Activated T-helper 1 cell treated with Interleukin-2 at 50 U/mL for 16 hours (primary cell): Measurements from ENCODE around the gene TSPAN3.

Experiments
- DNase-seq: peaks from one replicate; pipeline ENCODE4 v3.0.0-alpha.2; 2020; ENCODE audit warnings: low read depth

Gene TSPAN3

DNA sequence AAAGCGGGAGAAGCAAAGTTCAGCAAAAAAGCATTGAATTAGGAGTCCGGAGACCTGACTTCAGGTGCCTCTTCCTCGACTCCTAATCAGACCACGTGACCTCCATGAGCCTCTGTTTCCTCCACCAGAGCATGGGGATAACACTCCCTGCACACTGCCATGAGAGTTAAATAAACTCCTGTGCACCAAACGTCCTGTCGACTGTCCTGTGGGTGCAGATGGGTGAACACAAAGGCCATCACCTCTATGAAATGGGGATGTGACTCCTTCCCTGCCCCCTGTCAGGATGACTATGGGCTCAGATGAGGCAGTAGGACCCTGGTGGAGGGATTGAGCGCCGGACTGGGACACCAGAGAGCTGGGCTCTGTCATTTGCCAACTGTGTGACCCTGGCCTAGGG lies 13.5 kb upstream of the TSPAN3 start:
- DNase-seq, result no peak

DNA sequence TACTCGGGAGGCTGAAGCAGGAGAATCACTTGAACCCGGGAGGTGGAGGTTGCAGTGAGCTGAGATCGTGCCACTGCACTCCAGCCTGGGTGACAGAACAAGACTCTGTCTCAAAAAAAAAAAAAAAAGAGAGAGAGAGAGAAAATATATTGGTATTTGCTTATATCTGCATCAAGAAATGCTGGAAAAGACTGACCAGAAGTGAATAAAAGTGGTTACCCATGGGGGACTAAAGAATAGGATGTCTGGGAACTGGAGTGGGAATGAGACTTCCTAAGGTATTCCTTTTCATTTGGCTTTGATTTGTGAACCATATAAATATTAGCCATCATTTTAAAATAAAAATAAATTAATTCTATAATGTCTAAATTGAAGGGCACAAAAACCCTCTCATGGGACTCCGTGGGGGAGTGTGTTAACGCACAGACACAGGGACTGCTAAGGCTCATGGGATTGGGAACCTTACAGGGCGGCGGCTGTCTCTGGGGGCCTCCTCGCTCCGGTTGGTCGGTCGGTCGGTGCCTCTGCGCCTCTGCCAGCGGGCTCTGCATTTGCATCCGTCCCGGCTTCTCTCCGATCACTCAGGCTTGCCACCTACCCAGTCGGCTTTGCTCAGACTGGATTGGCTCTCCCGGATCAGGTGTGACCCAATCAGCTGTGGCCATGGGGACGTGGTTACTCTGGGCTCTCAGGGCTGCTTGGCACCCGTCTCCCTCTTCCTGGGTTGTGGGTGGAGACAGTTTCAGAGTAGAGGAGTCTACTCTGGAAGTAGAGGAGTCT lies 12.7 kb upstream of the TSPAN3 start:
- peak; percentile 30 for DNase-seq

DNA sequence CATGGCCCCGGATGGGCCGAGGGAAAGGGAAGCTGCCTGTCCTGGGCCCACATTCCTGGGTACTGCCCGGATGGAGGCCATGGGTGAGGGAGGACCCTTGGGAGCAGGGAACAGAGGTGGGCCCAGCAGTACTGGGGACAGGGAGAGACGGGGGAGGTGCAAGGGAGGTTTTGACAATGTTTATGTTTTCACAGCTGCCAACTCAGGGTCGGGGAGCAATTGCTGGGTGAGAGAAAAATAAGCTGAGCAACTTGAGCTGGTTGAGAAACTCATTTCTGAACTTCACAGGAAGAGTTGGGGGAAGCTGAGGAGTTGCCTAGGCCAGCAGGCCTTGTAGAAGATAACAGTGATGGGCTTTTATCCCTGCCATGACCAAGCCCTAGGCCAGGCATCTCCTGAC lies 11.1 kb upstream of the TSPAN3 start:
- DNase-seq, result no peak

DNA sequence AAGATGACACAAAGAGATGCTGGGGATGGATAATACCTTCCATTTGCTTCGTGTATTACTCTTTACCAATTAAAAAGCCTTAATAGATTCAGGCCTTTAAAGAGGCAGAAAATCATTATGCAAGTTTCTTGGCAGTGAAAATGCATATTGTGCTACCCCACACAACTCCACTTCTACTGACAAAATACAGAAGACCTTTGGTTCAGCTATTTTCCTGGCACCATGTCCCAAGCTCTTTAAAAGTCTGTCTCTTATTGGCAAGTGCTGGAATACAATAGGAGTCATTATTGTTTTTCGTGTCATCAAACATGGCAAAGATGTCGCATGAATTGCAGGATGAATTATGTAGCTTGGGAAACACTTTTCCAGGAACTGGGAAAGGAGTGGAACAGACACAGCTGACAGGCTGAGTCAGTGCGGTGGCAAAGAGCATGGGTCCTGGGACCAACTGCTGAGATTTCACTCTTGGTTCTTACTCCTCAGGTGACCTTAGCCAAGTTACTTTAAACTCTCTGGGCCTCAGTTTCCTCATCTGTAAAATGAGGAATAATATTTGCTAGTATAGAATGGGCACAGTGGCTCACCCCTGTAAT lies 5.5 kb upstream of the TSPAN3 start:
- DNase-seq, result no peak

DNA sequence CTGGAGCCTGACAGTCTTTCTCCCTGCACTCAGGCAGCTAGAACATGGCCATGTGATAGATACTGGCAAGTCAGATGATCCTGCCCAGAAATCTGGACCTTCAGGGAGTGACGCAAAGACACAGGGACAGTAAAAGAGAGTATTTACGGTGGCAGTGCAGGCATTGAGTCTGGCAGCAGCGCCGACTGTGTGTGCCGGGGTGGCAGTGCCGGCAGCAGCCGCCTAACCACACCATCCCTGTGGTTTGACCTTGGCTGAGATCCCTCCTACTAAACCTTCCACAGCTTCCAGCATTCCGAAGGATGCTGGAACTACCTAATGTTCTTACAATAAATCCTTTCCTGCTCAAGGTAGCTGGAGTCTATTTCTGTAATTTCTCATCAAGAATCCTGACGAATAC lies 4.6 kb upstream of the TSPAN3 start:
- DNase-seq, result no peak

DNA sequence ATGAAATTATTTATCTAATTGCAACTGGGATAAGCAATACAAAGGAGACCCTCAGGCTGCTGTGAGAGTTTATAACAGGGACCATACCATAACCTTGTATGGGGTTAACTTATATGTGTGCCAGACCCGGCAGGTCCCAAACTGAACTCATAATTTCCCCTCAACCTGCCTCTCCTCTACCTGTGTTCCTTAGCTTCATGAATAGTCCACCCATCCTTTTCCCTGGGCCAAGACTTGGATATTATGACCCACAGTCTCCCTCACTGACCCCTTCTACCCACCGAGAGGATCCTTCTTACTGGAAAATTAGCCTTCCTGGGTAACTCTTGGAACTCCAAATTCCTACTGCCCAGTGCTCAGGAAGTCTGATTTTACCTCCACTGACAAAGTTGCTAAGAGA lies 3.4 kb upstream of the TSPAN3 start:
- no peak for DNase-seq

DNA sequence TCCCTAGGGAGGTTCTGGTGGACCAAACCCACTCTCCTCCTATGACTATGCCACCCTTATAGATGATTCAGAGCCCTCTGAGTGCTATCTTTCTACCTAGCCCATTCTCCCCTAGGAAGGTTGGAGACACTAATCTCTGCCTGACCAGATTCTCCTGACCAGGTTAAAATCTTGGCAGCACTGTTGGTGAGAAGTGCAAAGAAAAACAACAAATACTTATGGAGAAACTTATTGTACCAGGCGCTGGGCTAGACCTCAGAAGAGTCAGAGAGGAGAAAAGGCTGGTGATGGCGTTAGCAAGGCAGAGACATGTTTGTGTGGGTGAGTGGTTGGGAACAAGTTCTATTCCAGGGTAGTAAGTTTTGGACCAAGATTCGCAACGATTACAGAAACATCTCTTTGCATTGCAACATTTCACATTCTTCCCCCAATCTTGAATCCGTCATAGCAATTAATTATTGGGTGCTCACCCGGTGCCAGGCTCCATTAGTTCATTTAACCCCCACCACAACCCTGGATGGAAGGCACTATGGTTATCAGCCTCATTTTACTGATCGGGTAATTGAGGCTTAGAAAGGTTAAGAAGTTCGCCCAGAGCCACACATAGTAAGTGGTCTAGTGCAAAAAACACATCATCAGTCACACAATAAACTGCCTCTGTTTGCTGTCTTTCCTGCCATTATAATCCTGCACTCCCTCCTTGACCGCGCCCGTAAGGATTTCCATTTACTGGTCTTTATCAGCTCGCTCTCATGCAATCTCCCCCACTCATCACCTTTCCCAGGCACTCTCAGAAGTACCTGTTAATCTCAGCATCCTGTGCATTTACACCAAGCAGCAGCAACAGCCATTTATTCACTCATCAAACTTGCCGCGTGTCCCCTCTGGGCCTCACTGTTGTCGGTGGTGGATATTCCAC lies 655 bp upstream of the TSPAN3 start:
- DNase-seq, result no peak

DNA sequence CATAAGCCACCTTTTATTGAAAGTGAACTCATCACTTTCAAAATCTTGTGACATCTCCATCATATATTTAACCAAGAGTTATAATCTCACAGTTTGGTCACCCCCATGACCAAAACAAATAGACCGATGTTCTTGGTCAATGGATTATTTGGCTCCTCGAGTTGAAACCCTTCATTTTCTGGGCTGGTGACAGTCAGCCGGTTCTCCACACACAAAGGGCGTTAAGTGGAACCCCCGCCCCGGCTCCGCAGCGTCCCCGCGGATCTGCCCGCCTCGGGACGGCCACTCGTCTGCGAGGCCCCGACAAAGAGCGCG lies 772 bp downstream of the TSPAN3 start:
- no peak for DNase-seq

DNA sequence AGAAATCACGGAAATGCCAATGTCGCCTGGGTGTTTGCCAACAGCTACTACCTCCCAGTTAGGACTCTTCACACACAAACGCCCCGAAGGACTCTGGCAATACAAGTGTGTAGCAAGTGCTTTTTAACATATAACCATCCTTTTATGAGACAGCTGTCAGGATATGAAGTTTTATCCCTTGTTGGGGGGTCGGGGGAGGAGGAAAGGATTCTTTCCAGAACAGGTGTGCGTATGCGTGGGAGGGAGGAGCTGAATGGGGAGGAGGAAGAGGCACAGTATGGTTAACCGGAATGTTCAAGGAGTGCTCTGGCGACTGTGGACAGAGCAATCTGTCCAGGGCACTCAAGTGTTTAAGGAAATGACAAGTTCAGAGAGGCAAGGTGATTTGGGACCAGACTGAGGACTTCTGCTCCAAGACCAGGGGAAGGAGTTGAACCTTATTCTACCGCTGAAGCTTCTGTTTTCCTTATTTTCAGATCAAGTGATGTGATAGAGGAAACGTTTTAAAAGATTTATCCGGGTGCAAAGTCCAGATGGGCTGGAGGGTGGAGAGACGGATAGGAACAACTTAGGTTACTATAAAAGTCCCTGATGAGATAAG lies 1.3 kb downstream of the TSPAN3 start:
- DNase-seq, result no peak

DNA sequence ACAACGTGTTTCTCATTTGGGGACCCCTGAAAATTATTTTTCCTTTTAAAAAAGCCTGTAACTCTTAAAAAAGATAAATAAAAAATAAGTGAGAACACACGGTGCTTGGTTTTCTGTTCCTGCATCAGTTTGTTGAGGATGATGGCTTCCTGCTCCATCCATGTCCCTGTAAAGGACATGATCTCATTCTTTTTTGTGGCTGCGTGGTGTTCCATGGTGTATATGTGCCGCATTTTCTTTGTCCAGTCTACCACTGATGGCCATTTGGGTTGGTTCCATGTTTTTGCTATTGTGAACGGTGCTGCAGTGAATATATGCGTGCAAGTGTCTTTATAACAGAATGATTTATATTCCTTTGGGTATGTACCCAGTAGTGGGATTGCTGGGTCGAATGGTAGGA lies 2.3 kb downstream of the TSPAN3 start:
- no peak for DNase-seq

DNA sequence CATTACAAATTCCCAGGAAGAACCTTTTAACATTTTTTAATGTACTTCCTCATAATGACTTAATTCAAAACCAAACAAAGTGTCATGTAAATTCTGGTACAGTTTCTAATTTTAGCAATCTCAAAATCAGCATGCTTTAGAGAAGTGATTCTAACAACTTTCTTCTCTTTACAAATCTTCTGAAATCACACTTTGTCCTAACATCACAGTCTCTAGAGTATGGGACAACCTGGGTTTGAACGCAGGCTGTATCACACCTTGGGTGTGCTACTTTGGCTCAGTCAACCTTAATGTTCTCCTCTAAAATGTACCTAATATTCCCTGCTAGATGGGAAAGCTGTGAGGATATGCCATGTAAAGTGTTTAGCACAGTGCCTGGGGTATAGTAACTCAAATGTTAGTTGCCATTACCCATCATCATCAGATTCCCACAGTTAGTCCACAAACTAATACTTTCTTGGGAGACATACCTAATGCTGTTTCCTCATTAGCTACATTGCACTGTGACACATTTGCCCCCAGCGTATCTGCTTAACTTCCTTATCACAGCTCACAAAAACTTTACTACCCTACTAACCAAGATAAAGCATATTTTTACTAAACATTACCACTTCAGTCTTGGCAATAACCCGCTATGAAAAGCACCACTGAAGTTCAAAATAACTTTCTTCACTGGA lies 3.1 kb downstream of the TSPAN3 start:
- no peak for DNase-seq

DNA sequence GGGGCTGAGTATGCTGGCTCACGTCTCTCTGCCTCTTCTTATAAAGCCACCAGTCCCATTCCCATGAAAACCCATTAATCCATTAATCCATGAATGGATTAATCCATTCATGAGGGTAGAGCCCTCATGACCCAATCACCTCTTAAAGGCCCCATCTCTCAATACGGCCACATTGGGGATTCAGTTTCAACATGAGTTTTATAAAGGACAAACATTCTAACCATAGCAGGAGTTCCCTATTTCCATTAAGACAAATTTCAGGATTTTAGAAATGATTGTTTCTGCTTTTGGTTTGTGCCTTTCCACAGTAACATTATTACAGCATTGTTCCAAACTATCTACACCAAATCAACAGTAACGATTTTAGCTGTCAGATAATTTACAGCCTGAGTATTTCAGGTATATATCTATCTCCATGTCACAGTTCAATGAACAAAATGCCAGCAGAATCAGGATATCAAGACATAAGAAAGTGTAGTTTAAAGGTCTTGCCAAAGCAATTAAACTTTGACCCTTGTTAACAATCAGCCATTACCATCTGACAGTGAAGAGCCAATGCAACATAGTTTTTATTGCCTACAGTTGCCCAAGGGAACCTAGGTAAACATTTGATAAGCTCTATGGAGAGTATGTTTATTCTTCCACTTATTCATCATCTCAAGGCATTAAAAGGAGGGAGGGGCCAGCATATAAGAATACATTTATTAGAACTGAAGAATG lies 3.8 kb downstream of the TSPAN3 start:
- DNase-seq, result no peak

DNA sequence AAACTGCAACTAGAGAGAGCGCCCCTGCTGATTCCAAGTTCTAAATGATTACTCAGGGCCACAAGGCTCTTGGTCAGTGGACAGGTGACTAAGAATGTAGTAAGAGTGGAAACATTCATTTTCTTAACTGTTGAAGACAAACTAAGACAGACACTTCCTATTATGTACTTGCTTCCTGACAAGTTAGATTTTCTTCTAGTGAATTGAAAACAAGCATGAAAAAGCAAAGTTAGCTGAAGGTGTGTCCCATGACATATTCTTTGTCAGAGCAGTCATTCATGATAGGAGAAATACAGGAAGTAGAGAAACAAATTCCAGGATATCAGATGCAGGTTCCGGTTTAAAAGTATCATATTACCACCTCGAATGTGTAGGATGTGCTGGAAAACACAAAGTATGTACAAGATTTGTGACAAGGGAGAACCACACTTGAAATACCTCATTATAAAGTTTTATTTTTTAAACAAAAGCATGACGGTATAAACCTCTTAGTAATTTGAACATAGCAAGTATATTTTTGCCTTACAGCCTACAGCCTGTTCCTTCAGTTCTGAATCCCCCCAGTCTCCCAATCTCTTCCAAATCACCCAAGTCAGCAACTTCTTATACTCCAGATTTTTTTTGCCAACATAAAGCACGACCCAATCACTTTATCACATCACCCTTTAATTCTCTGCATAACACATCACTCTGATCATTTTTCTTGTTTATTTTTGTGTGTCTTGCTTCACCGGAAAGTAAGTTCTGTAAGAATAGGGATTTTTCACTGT lies 6.2 kb downstream of the TSPAN3 start:
- DNase-seq, result no peak

DNA sequence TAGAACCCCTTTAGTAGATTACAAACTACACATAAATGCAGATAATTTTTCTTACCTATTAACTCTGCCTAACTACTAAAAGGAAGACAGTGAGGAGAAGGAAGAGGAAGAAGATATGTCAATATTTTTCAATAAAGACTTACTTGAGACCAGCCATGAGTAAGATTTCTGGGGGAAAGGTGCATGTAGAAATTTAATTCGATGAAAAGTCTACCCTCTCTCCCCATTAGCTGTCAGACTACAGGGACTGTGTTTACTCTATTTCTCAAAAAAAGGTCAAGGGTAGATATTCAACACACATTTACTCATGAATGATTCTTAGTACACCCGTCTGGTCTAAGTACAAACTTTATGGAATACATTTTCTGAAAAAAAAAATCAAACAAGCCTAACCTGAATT lies 6.8 kb downstream of the TSPAN3 start:
- DNase-seq, result no peak

DNA sequence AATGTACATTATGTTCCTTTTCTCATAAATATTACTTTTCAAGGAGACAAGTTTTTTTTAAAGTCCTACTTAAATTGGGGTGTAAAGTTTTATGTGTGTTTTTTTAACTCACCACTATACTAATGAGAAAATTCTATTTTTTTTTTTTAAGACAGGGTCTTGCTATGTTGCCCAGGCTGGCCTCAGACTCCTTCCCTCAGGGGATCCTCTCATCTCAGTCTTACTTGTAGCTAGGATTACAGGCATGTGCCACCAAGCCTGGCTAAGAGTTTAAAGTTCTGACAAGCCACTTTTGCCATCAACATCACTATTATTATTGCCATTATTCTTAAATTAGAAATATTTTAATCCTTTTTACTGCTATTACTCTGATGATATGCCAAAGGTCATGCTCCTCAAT lies 7.7 kb downstream of the TSPAN3 start:
- no peak for DNase-seq

DNA sequence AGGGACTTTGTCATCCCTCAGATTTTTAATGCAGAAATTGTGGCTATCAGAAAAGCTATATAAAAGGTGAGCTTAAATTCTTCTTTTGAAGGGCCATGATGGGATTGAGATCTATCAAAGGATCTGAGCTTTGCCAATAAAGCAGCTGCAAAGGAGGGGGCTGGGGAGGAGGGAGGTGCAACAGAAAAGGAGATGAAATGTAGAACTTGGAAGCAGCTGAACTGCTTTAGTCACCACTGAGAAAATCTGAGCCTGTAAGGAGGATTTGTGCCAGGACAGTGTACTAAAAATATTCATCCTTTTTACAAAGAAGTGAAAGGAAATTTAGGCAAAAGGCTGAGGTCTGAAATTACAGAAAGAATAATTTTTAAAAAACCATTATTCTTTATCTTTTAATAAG lies 10.4 kb downstream of the TSPAN3 start:
- DNase-seq, result no peak

DNA sequence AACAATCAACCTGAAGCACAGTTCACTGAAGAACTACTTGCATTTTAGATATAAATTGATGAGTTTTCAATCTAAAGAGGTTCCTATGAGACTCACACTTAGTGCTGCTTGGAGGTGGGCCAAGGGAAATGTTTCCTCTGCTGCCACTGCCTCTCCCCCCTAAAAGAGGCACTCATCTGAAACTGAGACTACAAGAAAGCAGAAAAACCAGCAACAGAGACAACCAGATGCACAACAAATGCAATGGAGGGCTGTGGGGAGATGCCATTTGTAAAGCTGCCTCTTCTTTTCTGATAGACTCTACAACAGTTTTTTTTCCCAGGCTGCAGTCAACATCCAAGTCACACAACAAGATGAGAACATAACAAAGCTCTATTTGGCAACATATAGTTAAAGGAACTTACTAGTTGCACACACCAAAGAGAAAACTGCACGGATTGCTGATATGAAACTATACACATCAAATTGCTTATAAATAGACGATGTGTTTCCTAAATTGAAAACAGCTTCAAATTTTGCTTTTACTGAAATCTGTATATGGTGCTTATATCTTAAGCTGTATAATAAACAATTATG lies 11.0 kb downstream of the TSPAN3 start:
- no peak for DNase-seq

DNA sequence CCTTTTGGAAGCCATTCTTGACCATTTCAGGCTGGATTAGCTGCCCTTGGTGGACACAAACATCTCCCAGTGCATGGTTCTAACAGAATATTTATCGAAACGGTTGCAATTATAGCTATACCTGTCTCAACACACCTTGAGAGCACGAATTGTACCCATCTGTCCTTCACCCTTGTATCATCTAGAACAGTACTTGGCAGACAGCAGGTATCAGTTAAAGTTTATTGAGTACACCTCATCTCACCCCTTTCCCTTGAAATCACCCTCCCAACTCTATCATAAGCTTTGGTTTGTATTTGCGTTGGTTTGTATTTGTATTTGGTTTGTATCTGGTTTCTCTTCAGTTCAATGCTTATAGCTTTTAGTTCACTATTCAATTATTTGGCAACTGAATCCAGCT lies 12.4 kb downstream of the TSPAN3 start:
- DNase-seq, result no peak

DNA sequence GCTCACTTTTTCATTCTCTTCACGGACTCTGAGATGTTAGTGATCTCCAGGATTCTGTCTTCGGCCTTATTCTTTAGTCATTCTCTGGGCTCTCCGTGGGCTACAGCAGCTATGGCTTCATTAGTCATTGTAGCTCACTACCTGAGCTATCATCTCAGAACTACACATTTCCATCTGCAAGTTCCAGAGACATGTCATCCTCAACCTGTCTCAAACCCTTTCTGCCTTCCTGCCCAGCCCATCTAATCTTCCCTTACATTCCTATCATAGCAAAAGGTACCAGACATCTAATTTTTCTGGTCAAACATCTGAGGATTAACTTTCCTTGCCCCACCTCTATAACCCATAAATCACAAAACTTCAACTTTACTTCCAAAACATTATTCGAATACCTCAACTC lies 13.2 kb downstream of the TSPAN3 start:
- no peak for DNase-seq

DNA sequence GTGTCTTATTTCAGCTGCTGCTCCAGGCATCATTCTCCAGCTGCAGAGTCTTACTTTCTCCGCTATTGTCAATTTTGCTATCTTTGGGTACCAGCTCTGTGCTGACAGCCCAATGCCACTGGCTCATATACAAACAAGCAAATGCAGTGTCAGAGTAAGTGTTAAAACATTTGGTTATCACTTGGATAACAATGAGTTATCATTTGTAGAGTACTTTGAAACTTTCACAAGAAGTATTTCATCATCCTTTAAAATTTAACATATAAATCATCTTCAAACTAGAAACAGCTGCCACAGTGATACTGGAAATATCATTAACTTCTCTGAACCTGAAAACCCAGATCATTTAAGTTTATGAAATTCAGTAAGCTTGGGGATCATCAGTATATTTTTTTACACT lies 13.8 kb downstream of the TSPAN3 start:
- no peak for DNase-seq
